HCT116 (cell line): ENCODE results near the gene SLC10A6. TPM values are rescaled to one million over a fixed set of nuclear protein-coding genes. Genes with fewer than 3 reads are reported as not detected.
A peak's percentile ranks its signal among the peaks of the same experiment; 100 is the strongest.

Experiments
- ATAC-seq: fragments of 200-7000 bp; cut with Tn5 transposase; 2 replicates; pipeline ENCODE4 v1.9.1; 2020; ENCODE audit warnings: mild to moderate bottlenecking, moderate library complexity
- BruUV-seq: library from RNA; stranded (reverse); fragments of 400-500 nt; replicated peaks from 2 replicates; lab custom pipeline; 2021; lab: Mats Ljungman, UMichigan
- CTCF ChIA-PET: fragments of 300-600 bp; sonication (Branson Sonifier 250); formaldehyde crosslinking; loops from one replicate; lab custom pipeline; 2021; ENCODE audit warnings: antibody characterized with exemption; lab: Charles Lee
- POLR2A ChIA-PET: fragments of 300-600, 350-600 bp; sonication (Branson Sonifier 250); formaldehyde crosslinking; loops from one replicate; lab custom pipeline; 2021; ENCODE audit warnings: antibody characterized with exemption; lab: Charles Lee
- RAD21 ChIA-PET, 2 experiments: fragments of 300-600 bp; sonication (Branson Sonifier 250); formaldehyde crosslinking; loops; one replicate each; lab custom pipeline; 2023; ENCODE audit warnings: low total read pairs in 2 of 2; ENCODE audit not compliant: uncharacterized antibody in 2 of 2, unreplicated experiment in 2 of 2, low non-redundant PET in 1 of 2; lab: Charles Lee
- DNase-seq: peaks from one replicate; pipeline ENCODE4 v3.0.0-alpha.2; 2010; ENCODE audit warnings: low read depth, low spot score
- H2AFZ ChIP-seq: fragments of 200-600 bp; shearing (Covaris generic), sonication (generic); 2 replicates; pipeline ENCODE4 v1.6.1; 2017; ENCODE audit warnings: low read depth, mixed run types, mixed read lengths, antibody characterized with exemption, low read length; ENCODE audit not compliant: poor library complexity, severe bottlenecking
- H3K27ac ChIP-seq: 2 replicates; pipeline ENCODE4 v1.5.1; 2012; ENCODE audit warnings: low read depth, low read length
- H3K27me3 ChIP-seq: fragments of 200-600 bp; sonication (generic); 2 replicates; pipeline ENCODE4 v1.6.1; 2016; ENCODE audit warnings: mixed run types, low read length, mixed read lengths; ENCODE audit not compliant: insufficient read depth
- H3K36me3 ChIP-seq, 2 experiments: fragments of 200-500 bp in 1 of 2; fragments of 200-600 bp in 1 of 2; sonication (Bioruptor generic) in 1 of 2; sonication (generic) in 1 of 2; 2 replicates each; pipeline versions ENCODE4 v1.5.1 to v1.6.1; 2014 to 2016; ENCODE audit warnings: low read length in 2 of 2, inconsistent platforms in 1 of 2, mixed read lengths in 1 of 2, mixed run types in 1 of 2; ENCODE audit not compliant: insufficient read depth in 2 of 2, control insufficient read depth in 1 of 2
- H3K4me1 ChIP-seq, 2 experiments: fragments of 200-600 bp in 1 of 2; sonication (generic) in 1 of 2; 2 replicates each; pipeline versions ENCODE4 v1.5.1 to v1.6.1; 2012 to 2017; ENCODE audit warnings: low read length in 2 of 2, inconsistent platforms in 1 of 2, mild to moderate bottlenecking in 1 of 2, mixed read lengths in 1 of 2, mixed run types in 1 of 2, moderate library complexity in 1 of 2; ENCODE audit not compliant: insufficient read depth in 2 of 2, control insufficient read depth in 1 of 2
- H3K4me2 ChIP-seq: fragments of 200-600 bp; sonication (generic); 2 replicates; pipeline ENCODE4 v1.6.1; 2017; ENCODE audit warnings: mixed run types, low read length, mixed read lengths
- H3K4me3 ChIP-seq, 2 experiments: fragments of 200-600 bp in 1 of 2; sonication (generic) in 1 of 2; replicated peaks in 1 of 2; 2 replicates each; pipeline ENCODE4 v1.5.1; 2011 to 2016; ENCODE audit warnings: low read length in 2 of 2, control low read depth in 1 of 2, low read depth in 1 of 2, mild to moderate bottlenecking in 1 of 2, mixed read lengths in 1 of 2, mixed run types in 1 of 2
- H3K79me2 ChIP-seq: fragments of 200-600 bp; sonication (generic); 2 replicates; pipeline ENCODE4 v1.6.1; 2017; ENCODE audit warnings: mild to moderate bottlenecking, mixed run types, low read length, moderate library complexity, mixed read lengths; ENCODE audit not compliant: insufficient read depth
- H3K9ac ChIP-seq: fragments of 200-600 bp; sonication (generic); 2 replicates; pipeline ENCODE4 v1.6.1; 2016; ENCODE audit warnings: low read length, mixed read lengths
- H3K9me2 ChIP-seq: fragments of 200-600 bp; sonication (generic), shearing (Covaris generic); 2 replicates; pipeline ENCODE4 v1.6.1; 2017; ENCODE audit warnings: mixed run types, mild to moderate bottlenecking, moderate library complexity; ENCODE audit not compliant: insufficient read depth
- H3K9me3 ChIP-seq, 2 experiments: fragments of 200-500 bp in 1 of 2; fragments of 200-600 bp in 1 of 2; sonication (Bioruptor generic) in 1 of 2; sonication (generic) in 1 of 2; 2 replicates each; pipeline ENCODE4 v1.6.1; 2014 to 2017; ENCODE audit warnings: low read length in 2 of 2, mixed read lengths in 2 of 2, inconsistent platforms in 1 of 2, low read depth in 1 of 2, mild to moderate bottlenecking in 1 of 2, mixed run types in 1 of 2, moderate library complexity in 1 of 2; ENCODE audit not compliant: control insufficient read depth in 1 of 2, insufficient read depth in 1 of 2
- H4K20me1 ChIP-seq: fragments of 200-600 bp; sonication (generic), shearing (Covaris generic); 2 replicates; pipeline ENCODE4 v1.6.1; 2017; ENCODE audit warnings: mixed run types, mild to moderate bottlenecking, moderate library complexity; ENCODE audit not compliant: insufficient read depth
- ELF1 ChIP-seq: IDR thresholded peaks from 2 replicates; pipeline ENCODE4 v1.6.1; 2012; ENCODE audit warnings: low read depth, borderline replicate concordance
- EZH2 ChIP-seq: fragments of 200-600 bp; sonication (generic); IDR thresholded peaks from 2 replicates; pipeline ENCODE4 v1.6.1; 2017; ENCODE audit warnings: antibody characterized with exemption, mixed run types
- FOSL1 ChIP-seq: IDR thresholded peaks from 2 replicates; pipeline ENCODE4 v1.6.1; 2012; ENCODE audit warnings: low read depth
- POLR2A ChIP-seq: IDR thresholded peaks from 2 replicates; pipeline ENCODE4 v1.7.0; 2011; ENCODE audit warnings: borderline replicate concordance; ENCODE audit not compliant: insufficient read depth, insufficient read length; ENCODE audit errors: extremely low read depth
- RAD21 ChIP-seq: IDR thresholded peaks from 2 replicates; pipeline ENCODE4 v1.6.1; 2012; ENCODE audit warnings: low read depth, mild to moderate bottlenecking
- SP1 ChIP-seq: IDR thresholded peaks from 2 replicates; pipeline ENCODE4 v1.6.1; 2012; ENCODE audit warnings: low read depth
- ZFX ChIP-seq: fragments of 450-650 bp; IDR thresholded peaks from 2 replicates; pipeline ENCODE4 v1.6.1; 2017
- intact Hi-C: fragments of 100-400 bp; cut with micrococcal nuclease; formaldehyde crosslinking; loops from 2 replicates; pipeline ENCODE4 v1.10.0; 2022
- total RNA-seq: library from RNA; stranded (reverse); gene quantifications from one replicate; pipeline ENCODE4 v1.2.1, GENCODE V29; 2021; ENCODE audit not compliant: unreplicated experiment
- TF ChIP-seq, protein P1 (sequence below): IDR thresholded peaks from 2 replicates; pipeline ENCODE4 v1.6.1; 2012
- TF ChIP-seq, protein P2 (sequence below): IDR thresholded peaks from 2 replicates; pipeline ENCODE4 v1.6.1; 2012; ENCODE audit warnings: low read depth
- TF ChIP-seq, protein P3 (sequence below): IDR thresholded peaks from 2 replicates; pipeline ENCODE4 v1.6.1; 2012
- TF ChIP-seq, protein P4 (sequence below): IDR thresholded peaks from 2 replicates; pipeline ENCODE4 v1.6.1; 2011; ENCODE audit warnings: mild to moderate bottlenecking, low read length, moderate library complexity; ENCODE audit not compliant: insufficient replicate concordance; ENCODE audit errors: extremely low read depth

SLC10A6 gene
- total RNA-seq, 1 experiment from 2014 or later = not detected

DNA sequence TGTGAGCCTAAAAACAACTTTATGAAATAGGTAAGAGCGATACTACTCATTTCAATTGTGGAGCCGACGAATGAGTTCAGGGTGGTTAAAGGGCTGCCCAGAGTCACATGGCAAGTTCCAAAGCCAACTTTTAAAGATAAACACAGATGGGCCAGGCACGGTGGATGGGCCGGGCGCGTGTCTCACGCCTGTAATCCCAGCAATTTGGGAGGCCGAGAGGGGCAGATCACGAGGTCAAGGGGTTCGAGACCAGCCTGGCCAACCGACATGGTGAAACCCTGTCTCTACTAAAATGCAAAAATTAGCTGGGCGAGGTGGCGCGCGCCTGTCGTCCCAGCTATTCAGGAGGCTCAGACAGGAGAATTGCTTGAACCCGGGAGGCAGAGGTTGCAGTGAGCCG, 44.0 kb upstream of the SLC10A6 start:
- ChIA-PET CTCF (interaction anchor here (2.1 to 3.4 kb wide), 2 partner anchors 370 to 397 kb away, joined by 8 to 28 read pairs; no protein-coding TSS in a partner anchor), POLR2A (no interaction called here), RAD21 (interaction anchor here in 1 of 2 experiments (0.6 to 0.7 kb wide), 3 partner anchors 27 to 393 kb away, joined by 3 to 4 read pairs (median 4); partner anchors contain the start of gene PTPN13)
- Histone ChIP-seq H3K79me2 (no peaks in the 10 kb centered on the region), H3K4me3 (no peak overlapping the region), H2AFZ (no peak overlapping the region), H3K36me3 (no peaks in the 10 kb centered on the region), H3K9me2 (no peaks in the 10 kb centered on the region), H3K4me2 (peak overlapping the region; percentile 82), H3K27ac (no peak overlapping the region), H3K9me3 (no peaks in the 10 kb centered on the region), H3K9ac (no peak overlapping the region), H3K4me1 (peaks cover 10 to 31% of the 10 kb centered on the region in 2 experiments), H4K20me1 (no peaks in the 10 kb centered on the region), H3K27me3 (no peaks in the 10 kb centered on the region)
- intact Hi-C loops = loop anchor here (5.0 to 10.0 kb wide), 3 partner anchors 241 to 1322 kb away; no protein-coding TSS in a partner anchor
- no TSS peak for BruUV-seq
- DNase-seq (no peak), ATAC-seq (no peak)
- no peak for TF ChIP-seq SP1
- TF ChIP-seq, protein P1, sequence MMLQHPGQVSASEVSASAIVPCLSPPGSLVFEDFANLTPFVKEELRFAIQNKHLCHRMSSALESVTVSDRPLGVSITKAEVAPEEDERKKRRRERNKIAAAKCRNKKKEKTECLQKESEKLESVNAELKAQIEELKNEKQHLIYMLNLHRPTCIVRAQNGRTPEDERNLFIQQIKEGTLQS = no peak
- no peak for TF ChIP-seq POLR2A
- TF ChIP-seq, protein P2, sequence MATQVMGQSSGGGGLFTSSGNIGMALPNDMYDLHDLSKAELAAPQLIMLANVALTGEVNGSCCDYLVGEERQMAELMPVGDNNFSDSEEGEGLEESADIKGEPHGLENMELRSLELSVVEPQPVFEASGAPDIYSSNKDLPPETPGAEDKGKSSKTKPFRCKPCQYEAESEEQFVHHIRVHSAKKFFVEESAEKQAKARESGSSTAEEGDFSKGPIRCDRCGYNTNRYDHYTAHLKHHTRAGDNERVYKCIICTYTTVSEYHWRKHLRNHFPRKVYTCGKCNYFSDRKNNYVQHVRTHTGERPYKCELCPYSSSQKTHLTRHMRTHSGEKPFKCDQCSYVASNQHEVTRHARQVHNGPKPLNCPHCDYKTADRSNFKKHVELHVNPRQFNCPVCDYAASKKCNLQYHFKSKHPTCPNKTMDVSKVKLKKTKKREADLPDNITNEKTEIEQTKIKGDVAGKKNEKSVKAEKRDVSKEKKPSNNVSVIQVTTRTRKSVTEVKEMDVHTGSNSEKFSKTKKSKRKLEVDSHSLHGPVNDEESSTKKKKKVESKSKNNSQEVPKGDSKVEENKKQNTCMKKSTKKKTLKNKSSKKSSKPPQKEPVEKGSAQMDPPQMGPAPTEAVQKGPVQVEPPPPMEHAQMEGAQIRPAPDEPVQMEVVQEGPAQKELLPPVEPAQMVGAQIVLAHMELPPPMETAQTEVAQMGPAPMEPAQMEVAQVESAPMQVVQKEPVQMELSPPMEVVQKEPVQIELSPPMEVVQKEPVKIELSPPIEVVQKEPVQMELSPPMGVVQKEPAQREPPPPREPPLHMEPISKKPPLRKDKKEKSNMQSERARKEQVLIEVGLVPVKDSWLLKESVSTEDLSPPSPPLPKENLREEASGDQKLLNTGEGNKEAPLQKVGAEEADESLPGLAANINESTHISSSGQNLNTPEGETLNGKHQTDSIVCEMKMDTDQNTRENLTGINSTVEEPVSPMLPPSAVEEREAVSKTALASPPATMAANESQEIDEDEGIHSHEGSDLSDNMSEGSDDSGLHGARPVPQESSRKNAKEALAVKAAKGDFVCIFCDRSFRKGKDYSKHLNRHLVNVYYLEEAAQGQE = no peak
- TF ChIP-seq, protein P3, sequence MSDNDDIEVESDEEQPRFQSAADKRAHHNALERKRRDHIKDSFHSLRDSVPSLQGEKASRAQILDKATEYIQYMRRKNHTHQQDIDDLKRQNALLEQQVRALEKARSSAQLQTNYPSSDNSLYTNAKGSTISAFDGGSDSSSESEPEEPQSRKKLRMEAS = no peak
- TF ChIP-seq ELF1 = no peak
- TF ChIP-seq RAD21 = no peak
- no peak for TF ChIP-seq ZFX
- TF ChIP-seq FOSL1 = no peak
- TF ChIP-seq, protein P4, sequence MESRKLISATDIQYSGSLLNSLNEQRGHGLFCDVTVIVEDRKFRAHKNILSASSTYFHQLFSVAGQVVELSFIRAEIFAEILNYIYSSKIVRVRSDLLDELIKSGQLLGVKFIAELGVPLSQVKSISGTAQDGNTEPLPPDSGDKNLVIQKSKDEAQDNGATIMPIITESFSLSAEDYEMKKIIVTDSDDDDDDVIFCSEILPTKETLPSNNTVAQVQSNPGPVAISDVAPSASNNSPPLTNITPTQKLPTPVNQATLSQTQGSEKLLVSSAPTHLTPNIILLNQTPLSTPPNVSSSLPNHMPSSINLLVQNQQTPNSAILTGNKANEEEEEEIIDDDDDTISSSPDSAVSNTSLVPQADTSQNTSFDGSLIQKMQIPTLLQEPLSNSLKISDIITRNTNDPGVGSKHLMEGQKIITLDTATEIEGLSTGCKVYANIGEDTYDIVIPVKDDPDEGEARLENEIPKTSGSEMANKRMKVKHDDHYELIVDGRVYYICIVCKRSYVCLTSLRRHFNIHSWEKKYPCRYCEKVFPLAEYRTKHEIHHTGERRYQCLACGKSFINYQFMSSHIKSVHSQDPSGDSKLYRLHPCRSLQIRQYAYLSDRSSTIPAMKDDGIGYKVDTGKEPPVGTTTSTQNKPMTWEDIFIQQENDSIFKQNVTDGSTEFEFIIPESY = no peak
- TF ChIP-seq EZH2 = no peak
